NCI-H774 (cell line): ENCODE results near the gene RARB.

ENCODE experiments used
- DNase-seq: peaks from one replicate; lab custom pipeline; 2025; lab: John Stamatoyannopoulos, UW

The RARB gene

DNA sequence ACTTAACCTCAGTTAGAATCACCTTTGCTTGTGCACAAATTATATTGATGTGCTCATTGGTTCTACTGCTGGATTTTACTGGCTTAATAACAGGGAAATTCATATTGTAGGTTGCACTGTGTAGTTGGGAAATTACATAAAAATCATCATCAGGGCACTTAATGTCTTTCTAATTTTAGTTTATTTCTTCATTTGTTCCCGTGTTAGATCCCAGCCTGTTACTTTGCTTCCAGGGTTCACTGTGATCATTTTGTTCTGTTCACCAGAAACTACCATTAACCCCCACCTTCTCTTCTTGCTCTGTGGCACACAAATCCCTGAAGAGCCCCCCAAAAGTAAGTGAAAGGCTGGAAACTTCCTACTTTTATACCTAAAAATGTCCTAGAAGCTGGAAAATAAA is 80.4 kb downstream of the RARB start:
- no peak for DNase-seq

DNA sequence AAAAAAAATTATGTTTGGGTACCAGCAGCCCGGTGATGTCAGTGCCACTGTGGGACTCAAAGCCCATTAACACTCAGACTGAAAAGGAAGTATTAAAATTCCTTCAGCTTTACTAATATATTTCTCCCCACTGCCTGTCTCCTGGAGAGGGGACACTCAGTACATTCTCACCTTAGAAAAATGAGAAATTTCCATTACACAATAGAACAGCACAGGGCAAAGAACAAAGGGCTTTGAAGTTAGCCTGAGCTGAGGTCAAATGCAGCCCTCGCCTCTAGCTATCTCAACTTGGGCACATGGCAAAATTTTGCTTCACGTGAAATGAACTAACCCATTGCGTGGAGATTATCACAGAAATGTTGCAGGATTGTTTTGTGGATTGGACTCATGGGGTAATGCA is 80.8 kb downstream of the RARB start:
- no peak for DNase-seq

DNA sequence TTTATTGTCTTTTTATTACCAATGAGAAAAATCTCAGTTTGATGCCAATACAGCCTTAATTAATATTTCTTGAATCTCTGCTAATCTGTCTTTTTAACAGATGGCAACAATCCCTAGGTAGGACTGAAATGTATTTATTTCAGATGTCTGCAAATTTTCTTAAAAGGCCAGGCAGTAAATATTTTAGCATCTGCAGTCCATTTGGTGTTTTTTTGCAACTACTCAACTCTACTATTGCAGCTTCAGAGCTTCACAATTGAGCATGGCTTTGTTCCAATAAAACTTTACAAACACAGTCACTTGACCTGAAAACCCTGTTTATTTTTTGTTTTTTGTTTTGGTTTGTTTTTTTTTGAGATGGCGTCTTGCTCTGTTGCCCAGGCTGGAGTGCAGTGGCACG is 82.7 kb downstream of the RARB start:
- no peak for DNase-seq

DNA sequence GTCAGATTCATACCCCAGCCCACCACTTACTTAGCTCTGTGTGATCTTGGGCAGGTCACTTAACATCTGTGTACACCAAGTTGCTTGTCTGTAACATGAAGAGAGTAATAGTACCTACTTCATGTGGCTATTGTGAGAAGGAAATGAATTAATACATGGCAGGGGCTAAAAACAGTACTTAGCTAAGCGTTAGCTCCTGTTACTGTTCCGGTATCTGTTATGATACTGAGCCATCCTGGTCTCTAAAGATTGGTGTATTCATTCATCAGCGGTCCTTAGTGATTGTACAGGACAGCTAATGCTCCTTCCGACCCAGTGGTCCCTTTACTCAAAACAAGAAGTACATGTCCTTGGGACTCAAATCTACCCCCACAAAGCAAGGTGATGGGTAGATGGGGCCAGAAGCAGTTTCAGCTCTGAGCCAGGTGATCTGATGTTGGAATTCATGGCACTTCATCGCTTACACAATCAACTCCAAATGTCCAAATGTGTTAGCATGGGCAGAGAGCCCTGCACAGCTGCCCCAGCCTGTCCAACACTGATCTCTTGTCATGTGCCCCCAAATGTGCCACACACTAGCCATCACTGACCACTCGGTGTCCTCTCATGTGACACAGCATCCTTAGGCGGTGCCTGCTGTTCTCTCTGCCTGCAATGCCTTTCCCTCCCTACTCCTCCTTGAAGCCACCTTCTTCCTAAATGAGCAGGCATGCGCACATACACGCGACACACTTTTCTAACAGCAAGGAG is 84.1 kb downstream of the RARB start:
- no peak for DNase-seq

DNA sequence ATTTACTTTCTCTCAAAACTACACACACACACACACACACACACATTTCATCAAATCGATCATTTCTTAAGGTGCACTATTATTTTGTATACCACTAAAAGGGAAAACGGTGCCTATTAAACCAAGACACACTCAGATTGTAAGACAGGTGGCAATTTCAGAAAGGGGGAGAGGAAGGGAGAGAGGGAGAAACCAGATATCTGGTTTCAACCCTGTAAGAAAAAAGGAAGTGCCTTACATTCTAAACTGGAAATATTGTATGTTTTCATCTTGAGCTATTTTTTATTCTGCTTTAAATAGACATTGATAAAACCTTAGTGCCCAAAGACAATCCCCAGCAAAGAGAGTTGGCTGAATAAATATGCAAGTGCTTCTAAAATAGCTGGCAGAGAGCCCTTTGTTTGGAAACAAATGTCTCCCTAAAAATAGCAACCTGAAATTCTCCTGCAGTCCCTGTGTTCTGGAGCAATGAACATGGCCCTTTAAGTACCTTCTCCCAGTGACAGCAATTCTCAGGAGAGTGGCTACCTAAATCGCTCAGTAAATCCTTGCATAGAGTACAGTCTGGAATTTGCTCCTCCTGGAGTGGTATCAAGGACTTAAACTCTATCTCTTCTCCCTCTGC is 85.7 kb downstream of the RARB start:
- DNase-seq, result no peak

DNA sequence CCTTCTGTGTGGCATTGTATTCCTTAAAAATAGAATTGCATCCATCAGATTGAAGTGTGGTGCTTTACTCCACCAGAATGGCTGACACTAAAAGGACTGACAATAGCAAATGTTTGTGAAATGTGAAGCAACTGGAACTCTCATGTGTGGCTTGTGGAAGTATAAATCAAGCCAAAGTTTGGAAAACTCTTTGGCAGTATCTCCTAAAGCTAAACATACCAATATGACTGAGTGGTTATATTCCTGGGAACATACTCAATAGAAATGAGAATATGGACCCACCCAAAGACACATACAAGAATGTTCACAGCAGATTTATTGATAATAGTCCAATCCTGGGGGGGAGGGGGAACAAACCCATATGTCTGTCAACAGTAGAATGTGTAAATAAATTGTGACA is 87.1 kb downstream of the RARB start:
- DNase-seq, result no peak

DNA sequence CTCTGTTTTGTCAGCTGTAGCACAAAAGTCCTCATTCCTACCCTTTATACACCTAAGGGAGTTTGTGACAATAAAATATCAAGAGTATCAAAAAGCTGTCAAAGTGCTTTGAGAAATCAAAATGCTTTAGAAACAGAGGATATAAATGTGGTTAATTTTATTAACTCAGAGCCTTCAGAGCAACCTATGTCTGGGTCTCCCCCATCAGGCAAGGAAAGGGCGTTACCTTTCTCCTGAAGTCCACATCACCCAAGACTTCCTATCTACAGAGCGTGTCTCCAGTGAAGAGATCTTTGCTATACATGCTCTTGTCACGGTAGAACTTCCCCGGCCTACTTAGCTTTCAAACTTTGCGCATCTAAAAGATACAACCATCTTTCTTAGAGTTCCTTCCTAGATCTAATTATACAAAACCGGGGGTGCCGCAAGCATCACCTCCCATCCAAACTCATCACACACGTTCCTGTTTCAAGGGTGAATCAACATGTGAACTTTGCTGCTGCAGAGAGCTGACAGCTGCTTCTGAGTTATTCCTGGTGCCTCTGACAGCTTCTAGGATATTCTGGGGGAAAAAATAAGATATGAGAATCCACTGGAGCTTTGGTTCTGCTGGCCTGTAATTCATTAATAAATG is 93.0 kb downstream of the RARB start:
- DNase-seq, result no peak

DNA sequence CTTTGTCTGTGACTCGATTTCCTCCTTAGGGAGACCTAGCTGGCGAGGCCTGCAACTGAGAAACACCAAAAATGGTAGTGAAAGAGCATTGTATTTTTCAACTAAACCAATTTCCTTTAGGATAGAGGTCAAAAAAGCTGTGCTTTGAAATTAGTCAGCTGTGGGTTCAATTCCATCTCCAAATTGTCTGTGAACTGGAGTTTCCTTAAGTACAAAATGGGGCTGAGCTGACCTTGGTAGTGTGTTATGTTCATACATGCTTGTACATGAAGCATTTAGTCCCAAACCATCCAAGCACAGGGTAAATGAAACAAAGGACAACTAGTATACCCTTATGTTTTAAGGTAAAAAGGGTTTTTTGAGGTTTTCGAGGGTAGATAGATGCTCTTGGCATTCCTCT is 99.3 kb downstream of the RARB start:
- DNase-seq, result no peak

DNA sequence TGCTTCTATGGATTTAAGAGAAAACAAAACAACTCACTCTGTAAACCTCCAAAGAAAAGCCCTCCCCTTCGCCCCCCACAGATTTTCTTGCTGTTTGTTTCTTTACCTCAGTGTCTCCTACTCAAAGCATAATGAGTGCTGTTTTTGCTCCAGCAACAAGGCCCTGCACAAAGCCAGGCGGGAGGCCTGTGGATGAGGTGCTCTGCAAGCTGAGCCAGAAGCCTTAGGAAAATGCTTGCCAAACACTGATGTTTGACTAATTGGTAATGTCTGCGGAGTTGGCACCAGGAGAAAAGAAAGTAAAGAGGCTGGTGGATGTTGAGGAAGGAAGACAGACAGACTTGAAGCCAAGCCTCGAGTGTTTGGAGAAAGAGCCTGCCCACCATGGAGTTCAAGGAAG is 99.7 kb downstream of the RARB start:
- no peak for DNase-seq

DNA sequence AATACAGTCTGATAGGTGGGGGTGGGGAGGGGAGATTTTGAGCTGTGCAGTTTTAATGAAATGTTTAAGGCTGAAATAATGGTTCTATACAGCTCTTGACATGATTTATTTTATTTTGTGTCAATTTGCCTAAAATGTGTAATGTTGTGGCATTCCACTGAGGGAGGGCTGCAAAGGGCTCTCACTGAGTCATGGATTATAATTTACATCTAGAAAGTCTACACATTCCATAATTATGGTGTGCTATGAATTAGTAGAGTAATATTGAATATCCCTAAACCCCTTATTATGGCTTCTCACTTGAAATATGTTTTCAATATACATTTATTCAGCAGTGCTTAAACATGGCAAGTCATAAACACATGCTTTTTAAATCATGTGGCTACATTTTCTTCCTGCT is 103.9 kb downstream of the RARB start:
- no peak for DNase-seq

DNA sequence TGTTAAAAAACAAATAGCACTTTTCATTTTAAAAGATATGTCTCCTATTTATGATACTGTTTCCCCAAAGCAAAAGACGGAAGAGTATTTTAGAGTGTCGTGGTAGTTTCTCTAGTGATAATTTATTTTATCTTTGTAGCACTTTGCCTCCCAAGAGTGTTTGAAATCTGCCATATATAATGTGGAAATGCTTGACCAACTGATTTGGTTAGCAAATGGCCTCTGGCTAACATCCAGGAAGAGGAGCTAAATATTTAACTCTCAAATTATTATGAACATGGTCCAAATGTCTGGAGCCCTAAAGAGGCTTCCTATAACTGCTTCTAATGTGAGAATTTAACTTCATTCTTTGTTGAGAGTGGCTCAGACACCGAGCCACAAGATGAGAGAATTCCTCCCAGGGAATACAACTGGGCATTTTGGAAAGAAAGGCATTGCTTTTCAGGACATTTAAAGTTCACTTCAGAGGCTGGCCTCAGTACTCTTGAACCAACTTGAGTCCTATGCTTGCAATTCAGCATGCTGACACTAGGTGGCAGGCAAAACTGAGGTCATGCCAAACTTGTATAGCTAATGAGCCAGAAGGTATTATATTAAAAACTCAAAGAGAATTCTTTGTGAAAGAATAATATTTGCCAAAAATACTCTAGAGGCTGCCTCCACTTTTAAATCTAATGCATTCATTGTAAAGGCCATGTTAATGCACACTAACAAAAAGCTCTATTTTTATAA is 104.5 kb downstream of the RARB start:
- DNase-seq, result no peak

DNA sequence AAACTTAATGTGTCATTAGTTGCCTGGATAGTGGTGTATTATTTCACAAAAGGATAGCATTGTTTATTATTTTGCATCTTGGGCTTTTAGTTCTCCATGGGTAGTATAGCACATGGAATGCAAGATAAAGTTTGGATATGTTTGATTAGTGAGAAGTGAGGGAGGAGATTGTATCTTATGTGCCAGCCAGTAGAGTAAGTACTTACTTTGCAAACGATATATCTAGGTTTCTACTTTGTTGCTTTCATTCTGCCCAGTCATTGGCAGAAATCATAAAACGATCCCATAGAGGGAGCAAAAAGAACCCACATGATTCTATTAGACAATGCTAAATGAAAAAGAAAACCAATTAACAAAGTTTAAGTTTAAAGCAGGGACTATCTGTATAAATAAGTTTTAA is 105.3 kb downstream of the RARB start:
- DNase-seq, result no peak

DNA sequence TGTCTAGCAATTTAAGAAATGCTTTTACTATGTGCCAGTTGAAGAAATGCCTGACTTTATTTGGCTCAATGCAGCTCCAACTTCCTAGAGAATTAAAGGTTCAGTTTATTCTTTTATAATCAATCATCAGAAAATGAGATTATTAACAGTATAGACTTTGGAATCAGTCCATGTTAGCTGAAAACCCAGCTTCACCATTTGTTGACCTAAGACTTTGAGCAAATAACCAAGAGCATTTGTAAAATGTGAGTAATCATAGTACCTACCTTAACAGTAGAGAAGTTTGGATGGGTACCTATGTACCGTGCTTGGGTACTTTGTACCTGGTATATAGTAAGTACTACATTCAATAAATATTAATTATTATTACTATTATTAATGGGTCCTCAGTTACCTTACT is 105.9 kb downstream of the RARB start:
- DNase-seq, result no peak

DNA sequence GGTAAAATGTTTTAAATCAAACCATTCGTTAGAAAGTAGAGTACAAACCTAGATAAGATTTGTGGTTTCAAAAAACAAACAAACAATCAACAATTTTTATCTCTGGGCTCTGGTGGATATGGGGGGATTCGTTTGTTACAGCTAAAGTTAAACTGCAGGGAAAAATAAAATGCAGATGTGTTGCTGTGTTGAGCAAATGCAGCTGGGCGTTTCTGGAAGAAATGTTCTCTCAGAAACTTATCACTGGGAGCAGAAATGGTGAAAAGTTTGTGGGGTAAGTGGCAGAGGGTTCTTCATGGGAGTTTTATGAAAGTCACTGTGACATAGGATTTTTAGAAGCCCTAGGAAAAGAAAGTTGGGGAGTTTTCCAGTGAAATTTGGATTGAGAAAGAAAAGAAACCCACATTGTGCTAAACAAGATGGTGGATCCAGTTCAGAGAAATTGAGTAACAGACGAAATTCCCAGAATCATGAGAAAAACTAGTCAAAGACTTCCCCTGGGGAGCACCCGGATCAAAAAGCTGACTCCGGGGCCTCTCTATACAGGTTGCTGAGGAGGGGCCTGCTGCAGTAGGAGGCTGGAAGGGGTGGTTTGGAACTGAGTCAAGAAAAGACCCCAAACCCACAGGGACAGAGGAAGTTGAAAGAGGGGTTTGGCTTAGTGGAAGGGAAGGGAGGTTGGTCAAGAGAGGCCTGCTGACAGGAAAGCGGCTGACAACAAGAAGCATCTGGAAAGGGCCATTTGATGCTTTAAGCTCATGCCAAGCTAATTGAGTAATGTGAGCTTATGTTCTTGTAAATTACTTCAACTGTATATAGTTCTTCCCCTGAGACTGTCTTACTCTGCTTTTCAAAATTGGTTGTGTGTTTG is 108.7 kb downstream of the RARB start:
- DNase-seq, result no peak

DNA sequence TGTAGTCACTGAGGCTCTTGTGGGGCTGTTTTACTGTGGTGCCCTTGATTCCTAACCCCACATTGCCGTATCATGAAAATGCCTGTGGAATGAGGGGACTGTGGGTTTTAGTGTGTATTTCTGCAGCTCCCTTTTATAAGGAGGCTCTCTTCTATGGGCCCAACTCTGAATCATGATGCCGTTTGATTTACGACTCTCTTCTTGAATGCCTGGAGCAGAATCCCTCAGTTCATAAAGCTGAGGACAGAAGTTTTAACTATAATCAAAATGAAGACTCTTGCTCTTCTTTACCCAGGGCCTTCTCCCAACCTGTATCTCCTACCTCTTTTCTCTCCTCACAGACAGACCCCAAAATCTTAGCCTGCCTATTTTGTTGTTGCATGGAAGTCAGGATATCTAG is 109.5 kb downstream of the RARB start:
- no peak for DNase-seq

DNA sequence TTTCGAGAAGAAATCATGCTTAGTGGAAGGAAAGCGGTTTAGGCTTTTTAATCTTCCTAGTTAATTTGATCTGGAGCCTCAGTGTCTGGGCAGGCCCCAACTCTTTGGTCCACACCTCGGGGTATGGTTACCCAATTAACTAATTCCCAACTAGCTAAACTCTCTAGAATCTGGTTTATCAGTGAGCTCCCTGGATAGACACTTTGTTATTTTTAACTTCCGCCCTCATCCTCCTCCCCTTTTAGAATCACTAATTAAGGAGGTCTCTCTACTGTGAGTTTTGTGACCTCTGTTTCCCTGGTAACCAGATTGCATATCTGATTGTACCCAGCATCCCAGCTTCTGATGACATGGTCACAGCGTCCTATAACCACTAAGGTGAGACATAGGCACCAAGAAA is 112.2 kb downstream of the RARB start:
- DNase-seq, result no peak

DNA sequence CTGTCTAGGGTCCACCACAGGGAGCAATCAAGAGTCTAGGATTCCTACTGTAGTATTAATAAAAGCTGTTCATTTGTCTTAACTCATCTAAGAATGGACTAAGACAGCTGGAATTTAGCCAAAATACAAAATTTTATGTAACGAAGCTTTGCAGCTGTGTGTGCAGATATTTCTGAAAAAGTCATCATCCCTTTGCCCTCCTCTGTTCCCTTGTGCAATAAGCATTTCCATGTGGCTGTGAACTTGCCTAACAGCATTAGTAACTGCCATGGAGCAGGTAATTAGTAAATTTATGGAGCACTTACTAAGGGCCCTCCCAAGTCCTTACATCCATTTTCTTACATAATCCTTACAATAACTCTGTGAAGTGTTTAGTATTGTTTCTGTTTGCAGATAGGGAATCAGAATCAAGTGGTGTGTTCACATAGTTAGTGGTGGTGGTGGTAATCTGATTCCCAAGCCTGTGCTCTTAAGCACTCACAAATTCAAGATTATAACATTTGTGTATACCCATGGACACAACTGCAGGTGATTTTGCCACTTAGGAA is 114.5 kb downstream of the RARB start:
- DNase-seq, result peak; percentile 8

DNA sequence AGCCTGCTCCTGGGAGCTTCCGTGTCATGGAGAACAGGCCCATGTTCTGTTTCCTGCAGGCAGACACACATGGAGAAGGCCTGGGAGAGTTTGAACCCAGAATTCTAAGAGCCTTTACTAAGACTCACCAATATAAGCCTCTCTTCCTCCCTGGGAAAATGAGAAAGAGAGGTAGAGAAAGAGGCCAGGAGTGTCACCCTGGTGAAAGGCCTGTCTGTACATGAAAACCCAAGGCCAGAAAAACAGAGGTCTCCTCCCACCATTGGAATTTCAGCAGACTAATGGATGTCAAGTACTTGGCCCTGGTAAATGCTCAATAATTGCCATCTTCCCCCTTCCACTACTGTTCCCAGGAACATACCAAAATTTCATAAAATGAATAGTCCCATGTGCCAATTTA is 119.0 kb downstream of the RARB start:
- DNase-seq, result no peak

DNA sequence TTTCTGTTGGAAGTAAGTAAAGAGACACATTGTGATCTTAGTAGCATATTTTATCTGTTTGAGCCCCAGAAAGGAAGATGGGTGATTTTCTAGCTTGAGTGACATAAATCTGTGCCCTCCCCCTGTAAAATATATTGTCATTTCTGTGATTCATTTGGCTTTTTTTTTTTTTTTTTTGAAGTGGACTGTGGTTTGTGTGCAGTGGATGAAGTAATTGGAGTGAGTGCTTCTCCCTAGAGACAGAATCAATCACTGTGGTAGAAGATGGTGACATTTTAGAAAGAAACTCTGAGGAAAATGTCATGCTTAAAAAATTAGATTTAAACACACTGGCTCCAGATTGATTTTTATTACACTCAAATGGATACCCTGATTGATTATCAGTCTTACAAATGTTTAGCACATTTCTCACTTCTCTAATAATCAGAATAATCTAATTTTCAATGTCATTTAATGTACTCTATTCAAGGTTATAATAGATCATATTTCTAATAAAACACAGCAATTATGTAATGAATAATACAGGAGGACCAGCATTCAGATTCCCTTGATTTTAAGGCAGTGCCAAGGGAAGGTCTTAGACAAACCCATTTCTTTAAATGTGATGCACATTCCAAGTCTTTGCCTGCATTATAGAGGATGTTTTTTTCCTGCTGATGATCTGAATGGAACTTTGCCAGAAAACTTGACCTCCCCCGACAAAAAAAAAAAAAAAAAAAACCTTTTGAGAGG is 120.0 kb downstream of the RARB start:
- DNase-seq, result no peak

DNA sequence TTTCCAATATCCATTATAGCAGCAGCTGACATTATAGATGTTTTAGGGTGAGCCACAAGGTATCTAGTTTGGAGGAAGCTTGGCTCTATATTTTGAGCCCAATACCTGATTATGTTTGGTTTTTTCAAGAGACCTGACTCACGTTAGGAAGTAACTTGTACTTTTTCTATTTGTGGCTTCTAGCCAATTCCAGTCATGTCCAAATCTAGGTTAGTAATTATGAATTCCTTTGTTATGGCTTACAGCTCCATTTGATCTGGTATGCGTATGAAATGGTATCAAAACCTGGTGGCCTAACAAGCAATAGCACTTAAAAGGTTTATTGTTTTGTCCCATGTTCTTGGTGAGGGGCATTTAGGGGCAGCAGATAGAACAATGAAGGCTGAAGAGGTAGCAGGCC is 120.8 kb downstream of the RARB start:
- no peak for DNase-seq

DNA sequence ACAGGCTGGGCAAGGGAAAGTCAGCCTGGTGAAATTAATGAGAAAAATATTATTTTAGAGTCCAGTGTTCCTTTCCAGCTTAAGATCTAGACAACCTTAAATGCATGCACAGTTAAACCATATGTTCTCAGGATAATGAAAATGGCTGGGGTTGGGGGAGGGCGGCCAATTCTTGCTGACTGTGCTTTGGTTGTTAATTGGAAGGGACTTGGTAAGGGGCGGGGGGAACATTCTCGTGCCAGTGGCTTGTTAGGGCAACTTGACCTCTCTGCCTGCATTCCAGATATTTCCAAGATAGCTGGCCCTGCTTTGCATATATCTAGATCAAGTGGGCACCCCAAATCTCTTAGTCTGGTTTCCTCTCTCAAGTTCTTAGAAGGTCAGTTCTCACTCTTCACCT is 124.2 kb downstream of the RARB start:
- no peak for DNase-seq
